OCI-LY7 (cell line): ENCODE results near the gene ODAPH. TPM values are rescaled to one million over a fixed set of nuclear protein-coding genes. Genes with fewer than 3 reads are reported as not detected.
A peak's percentile ranks its signal among the peaks of the same experiment; 100 is the strongest.
"Not testable (repeated sequence)": the region's sequence is repeated elsewhere in the genome, so short reads cannot be mapped to it uniquely, and the experiment has no call there.

Experiments
- BruUV-seq: library from RNA; stranded (reverse); fragments of 400-500 nt; replicated peaks from 2 replicates; lab custom pipeline; 2021; lab: Mats Ljungman, UMichigan
- CTCF ChIA-PET: fragments of 300-600 bp; sonication (Branson Sonifier 250); formaldehyde crosslinking; loops from one replicate; lab custom pipeline; 2022; ENCODE audit warnings: antibody characterized with exemption; ENCODE audit not compliant: unreplicated experiment; lab: Charles Lee
- POLR2A ChIA-PET: fragments of 300-600 bp; sonication (Branson Sonifier 250); formaldehyde crosslinking; loops from one replicate; lab custom pipeline; 2022; ENCODE audit warnings: antibody characterized with exemption; lab: Charles Lee
- DNase-seq: peaks from one replicate; pipeline ENCODE4 v3.0.0-alpha.2; 2015; ENCODE audit warnings: low spot score
- H2AFZ ChIP-seq: fragments of 200-600 bp; sonication (generic), shearing (Covaris generic); 2 replicates; pipeline ENCODE4 v1.6.1; 2014; ENCODE audit warnings: mild to moderate bottlenecking, antibody characterized with exemption, low read length, moderate library complexity
- H3K27ac ChIP-seq: fragments of 200-600 bp; sonication (generic); 2 replicates; pipeline ENCODE4 v1.5.1; 2014; ENCODE audit warnings: mixed run types, low read depth, mild to moderate bottlenecking, moderate library complexity, low read length, inconsistent platforms; ENCODE audit not compliant: poor library complexity, severe bottlenecking
- H3K36me3 ChIP-seq: fragments of 200-600 bp; sonication (generic); 2 replicates; pipeline ENCODE4 v1.6.1; 2014; ENCODE audit warnings: mild to moderate bottlenecking, antibody characterized with exemption, low read length, moderate library complexity, mixed read lengths; ENCODE audit not compliant: insufficient read depth
- H3K4me1 ChIP-seq: fragments of 200-600 bp; sonication (generic); 2 replicates; pipeline ENCODE4 v1.5.1; 2014; ENCODE audit warnings: mild to moderate bottlenecking, low read length; ENCODE audit not compliant: insufficient read depth, poor library complexity, severe bottlenecking
- H3K4me2 ChIP-seq: fragments of 200-600 bp; sonication (generic); 2 replicates; pipeline ENCODE4 v1.6.1; 2014; ENCODE audit warnings: mild to moderate bottlenecking, low read length
- H3K4me3 ChIP-seq: fragments of 200-600 bp; sonication (generic); 2 replicates; pipeline ENCODE4 v1.5.1; 2014; ENCODE audit warnings: mild to moderate bottlenecking, low read depth, low read length; ENCODE audit not compliant: poor library complexity, severe bottlenecking
- H3K79me2 ChIP-seq: fragments of 200-600 bp; sonication (generic); 2 replicates; pipeline ENCODE4 v1.6.1; 2016; ENCODE audit warnings: low read depth, mild to moderate bottlenecking, low read length, moderate library complexity, mixed read lengths; ENCODE audit not compliant: insufficient read depth
- H3K9me2 ChIP-seq: fragments of 200-600 bp; sonication (generic); 2 replicates; pipeline ENCODE4 v1.6.1; 2016; ENCODE audit warnings: mild to moderate bottlenecking, low read length, mixed read lengths; ENCODE audit not compliant: insufficient read depth
- H3K9me3 ChIP-seq: fragments of 200-600 bp; sonication (generic); 2 replicates; pipeline ENCODE4 v1.6.1; 2014; ENCODE audit warnings: mild to moderate bottlenecking, mixed run types, low read length, mixed read lengths
- H4K20me1 ChIP-seq: fragments of 200-600 bp; sonication (generic); 2 replicates; pipeline ENCODE4 v1.6.1; 2014; ENCODE audit warnings: mild to moderate bottlenecking, antibody characterized with exemption, low read length, moderate library complexity, mixed read lengths; ENCODE audit not compliant: insufficient read depth
- CTCF ChIP-seq: fragments of 200-600 bp; sonication (generic); conservative IDR thresholded peaks from 2 replicates; pipeline ENCODE4 v1.5.1; 2014; ENCODE audit warnings: mild to moderate bottlenecking, antibody characterized with exemption, low read length, moderate library complexity, mixed read lengths
- EZH2phosphoT487 ChIP-seq: fragments of 200-600 bp; sonication (generic); IDR thresholded peaks from 2 replicates; pipeline ENCODE4 v1.6.1; 2018; ENCODE audit warnings: low read depth, borderline replicate concordance, mild to moderate bottlenecking, mixed run types, antibody characterized with exemption, low read length, moderate library complexity, mixed read lengths
- intact Hi-C: fragments of 100-400 bp; cut with micrococcal nuclease; formaldehyde crosslinking; loops from one replicate; pipeline ENCODE4 v1.10.0; 2022; ENCODE audit not compliant: unreplicated experiment
- total RNA-seq, 2 experiments: library from RNA; depleted of rRNA in 1 of 2; stranded (reverse); fragments of >200 nt in 1 of 2; shearing (Covaris generic) in 1 of 2; gene quantifications; 2 replicates each; pipeline ENCODE4 v1.2.3, GENCODE V29; 2014 to 2022

Gene ODAPH
- total RNA-seq, 2 experiments from 2014 or later: 0.40 TPM; not detected in 1

- Histone ChIP-seq H3K36me3 (peaks cover 41% of the 10 kb centered on the region), H3K79me2 (peaks cover 48% of the 10 kb centered on the region), H3K4me2 (peak overlapping the region; percentile 98), H3K27ac (no peak overlapping the region), H2AFZ (no peak overlapping the region; the same call in 1 of the 2 replicates), H3K9me2 (no peaks in the 10 kb centered on the region), H3K9me3 (no peaks in the 10 kb centered on the region), H3K4me1 (peaks cover 31% of the 10 kb centered on the region), H3K4me3 (peak overlapping the region; percentile 87), H4K20me1 (peaks cover 8% of the 10 kb centered on the region; the same call in 1 of the 2 replicates)
- intact Hi-C loops: loop anchor here (10.0 kb wide), 1 partner anchor 1639 kb away; the partner anchor contains the start of gene CCNG2
- ChIA-PET CTCF (no interaction called here), POLR2A (interaction anchor here (1.2 to 3.9 kb wide), 6 partner anchors 10 to 133 kb away, joined by 3 to 19 read pairs (median 4); no protein-coding TSS in a partner anchor)
- BruUV-seq: no TSS peak
- TF ChIP-seq CTCF (no peak), EZH2phosphoT487 (no peak)
- no peak for DNase-seq
Observed at GRCh38 chr4:75516144-75516543, 39.7 kb upstream of the ODAPH start.

DNA sequence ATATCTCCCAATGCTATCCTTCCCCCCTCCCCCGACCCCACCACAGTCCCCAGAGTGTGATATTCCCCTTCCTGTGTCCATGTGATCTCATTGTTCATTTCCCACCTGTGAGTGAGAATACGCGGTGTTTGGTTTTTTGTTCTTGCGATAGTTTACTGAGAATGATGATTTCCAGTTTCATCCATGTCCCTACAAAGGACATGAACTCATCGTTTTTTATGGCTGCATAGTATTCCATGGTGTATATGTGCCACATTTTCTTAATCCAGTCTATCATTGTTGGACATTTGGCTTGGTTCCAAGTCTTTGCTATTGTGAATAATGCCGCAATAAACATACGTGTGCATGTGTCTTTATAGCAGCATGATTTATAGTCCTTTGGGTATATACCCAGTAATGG is 36.4 kb upstream of the ODAPH start:
- POLR2A ChIA-PET: not testable (repeated sequence)

GRCh38 chr4:75525086-75525485 is 30.8 kb upstream of the ODAPH start:
- no peak overlapping the region for H3K4me2 ChIP-seq
- no TSS peak for BruUV-seq
- H3K4me1 ChIP-seq: no peaks in the 10 kb centered on the region
- H4K20me1 ChIP-seq: no peaks in the 10 kb centered on the region
- POLR2A ChIA-PET: interaction anchor here (4.1 kb wide), 1 partner anchor 9 kb away, joined by 19 read pairs; no protein-coding TSS in a partner anchor
- no peaks in the 10 kb centered on the region for H3K9me3 ChIP-seq
- H3K79me2 ChIP-seq: no peaks in the 10 kb centered on the region; the same call in 1 of the 2 replicates
- H2AFZ ChIP-seq: no peak overlapping the region
- no peak for TF ChIP-seq EZH2phosphoT487
- no peak for TF ChIP-seq CTCF
- H3K27ac ChIP-seq: no peak overlapping the region
- no peak for DNase-seq
- peaks cover 84% of the 10 kb centered on the region for H3K36me3 ChIP-seq
- CTCF ChIA-PET: no interaction called here
- no peak overlapping the region for H3K4me3 ChIP-seq
- no peaks in the 10 kb centered on the region for H3K9me2 ChIP-seq
- intact Hi-C loops: no loop called here

More for the DNA sequence above, 36.4 kb upstream of the ODAPH start:
- CTCF ChIA-PET, H3K9me3 ChIP-seq, H3K27ac ChIP-seq, H4K20me1 ChIP-seq, H3K9me2 ChIP-seq, DNase-seq, BruUV-seq, H2AFZ ChIP-seq, H3K4me2 ChIP-seq, H3K4me3 ChIP-seq: not testable (repeated sequence)
- peaks cover 19% of the 10 kb centered on the region; the same call in 1 of the 2 replicates for H3K79me2 ChIP-seq
- H3K36me3 ChIP-seq: peaks cover 62% of the 10 kb centered on the region
- intact Hi-C loops: loop anchor here (10.0 kb wide), 1 partner anchor 1635 kb away; the partner anchor contains the start of gene CCNG2
- peaks cover 15% of the 10 kb centered on the region for H3K4me1 ChIP-seq
